ENCODE results near the gene FBXL3.
"Not testable (repeated sequence)": the region's sequence is repeated elsewhere in the genome, so short reads cannot be mapped to it uniquely, and the experiment has no call there.

FBXL3 gene

GRCh38 chr13:76959734-76960133 is 67.2 kb downstream of the FBXL3 start:
- not testable (repeated sequence) for H3K4me3 ChIP-seq (ENCODE audit: low read length); H3K4me1 ChIP-seq (ENCODE audit: insufficient read depth, low read length); H3K36me3 ChIP-seq (ENCODE audit: insufficient read depth, low read depth, low read length); H3K9ac ChIP-seq (ENCODE audit: low read depth, low read length); H3K27ac ChIP-seq (ENCODE audit: low read length); H3K27me3 ChIP-seq (ENCODE audit: insufficient read depth, low read length)
- peaks cover 46% of the 10 kb centered on the region for H3K9me3 ChIP-seq (ENCODE audit: insufficient read depth, low read depth, low read length)

- H3K4me1 ChIP-seq (ENCODE audit: insufficient read depth, low read length) = no peaks in the 10 kb centered on the region
- H3K9ac ChIP-seq (ENCODE audit: low read depth, low read length) = no peak overlapping the region
- H3K4me3 ChIP-seq (ENCODE audit: low read length) = no peak overlapping the region
- H3K27ac ChIP-seq (ENCODE audit: low read length) = no peak overlapping the region
- H3K36me3 ChIP-seq (ENCODE audit: insufficient read depth, low read depth, low read length) = no peaks in the 10 kb centered on the region
- H3K27me3 ChIP-seq (ENCODE audit: insufficient read depth, low read length) = no peaks in the 10 kb centered on the region
- H3K9me3 ChIP-seq (ENCODE audit: insufficient read depth, low read depth, low read length) = peaks cover 46% of the 10 kb centered on the region
These were observed 68.0 kb downstream of the FBXL3 start for GRCh38 chr13:76958841-76959432.

GRCh38 chr13:76955661-76956060 is 71.3 kb downstream of the FBXL3 start:
- Histone ChIP-seq H3K4me1 (ENCODE audit: insufficient read depth, low read length) (no peaks in the 10 kb centered on the region), H3K27me3 (ENCODE audit: insufficient read depth, low read length) (no peaks in the 10 kb centered on the region; the same call in 1 of the 2 replicates), H3K27ac (ENCODE audit: low read length) (no peak overlapping the region), H3K36me3 (ENCODE audit: insufficient read depth, low read depth, low read length) (no peaks in the 10 kb centered on the region), H3K4me3 (ENCODE audit: low read length) (no peak overlapping the region), H3K9ac (ENCODE audit: low read depth, low read length) (no peak overlapping the region), H3K9me3 (ENCODE audit: insufficient read depth, low read depth, low read length) (peaks cover 33% of the 10 kb centered on the region)

Measured in iPS-20b (cell line).